Mesenchymal stem cell (in vitro differentiated cells and primary cell): Measurements from ENCODE around the gene NTMT2.

Experiments used
- DNase-seq: peaks from one replicate; pipeline ENCODE4 v3.0.0-alpha.2; 2013
- H2AFZ ChIP-seq: one replicate; pipeline ENCODE4 v1.6.1; 2013; ENCODE audit warnings: low read depth, mild to moderate bottlenecking, control low read depth, inconsistent platforms, low read length, moderate library complexity
- H2AK5ac ChIP-seq: 2 replicates; pipeline ENCODE4 v1.6.1; 2013; ENCODE audit warnings: low read length, moderate library complexity, mild to moderate bottlenecking, inconsistent platforms; ENCODE audit not compliant: severe bottlenecking
- H2BK120ac ChIP-seq: one replicate; pipeline ENCODE4 v1.6.1; 2013; ENCODE audit warnings: low read depth, mild to moderate bottlenecking, inconsistent platforms, low read length, moderate library complexity
- H2BK12ac ChIP-seq, 2 experiments: one replicate each; pipeline ENCODE4 v1.6.1; 2013; ENCODE audit warnings: inconsistent platforms in 2 of 2, low read length in 2 of 2, mild to moderate bottlenecking in 2 of 2, moderate library complexity in 2 of 2, control low read depth in 1 of 2
- H2BK15ac ChIP-seq: one replicate; pipeline ENCODE4 v1.6.1; 2013; ENCODE audit warnings: mild to moderate bottlenecking, low read depth, inconsistent platforms; ENCODE audit not compliant: poor library complexity, severe bottlenecking
- H2BK5ac ChIP-seq: 2 replicates; pipeline ENCODE4 v1.6.1; 2013; ENCODE audit warnings: low read depth, mild to moderate bottlenecking, low read length, control low read depth, inconsistent platforms; ENCODE audit not compliant: poor library complexity, severe bottlenecking
- H3K14ac ChIP-seq, 2 experiments: one replicate each; pipeline ENCODE4 v1.6.1; 2013; ENCODE audit warnings: inconsistent platforms in 2 of 2, low read length in 2 of 2, control low read depth in 1 of 2, mild to moderate bottlenecking in 1 of 2, moderate library complexity in 1 of 2
- H3K18ac ChIP-seq, 2 experiments: one replicate each; pipeline ENCODE4 v1.6.1; 2013; ENCODE audit warnings: inconsistent platforms in 2 of 2, low read length in 2 of 2, control low read depth in 1 of 2, low read depth in 1 of 2, mild to moderate bottlenecking in 1 of 2
- H3K23ac ChIP-seq, 2 experiments: one replicate each; pipeline ENCODE4 v1.6.1; 2013; ENCODE audit warnings: inconsistent platforms in 2 of 2, low read length in 2 of 2, mild to moderate bottlenecking in 2 of 2, moderate library complexity in 2 of 2, control low read depth in 1 of 2
- H3K27ac ChIP-seq: 2 replicates; pipeline ENCODE4 v1.5.1; 2013; ENCODE audit warnings: mild to moderate bottlenecking, moderate library complexity, low read length, control low read depth, inconsistent platforms; ENCODE audit not compliant: poor library complexity, severe bottlenecking
- H3K27me3 ChIP-seq, 2 experiments: 2 replicates each; pipeline versions ENCODE4 v1.6.1 to v1.7.0; 2013; ENCODE audit warnings: low read length in 2 of 2, mild to moderate bottlenecking in 2 of 2, moderate library complexity in 2 of 2, control low read depth in 1 of 2, inconsistent platforms in 1 of 2; ENCODE audit not compliant: control insufficient read depth in 1 of 2, insufficient read depth in 1 of 2
- H3K36me3 ChIP-seq, 2 experiments: 2 replicates each; pipeline versions ENCODE4 v1.6.1 to v1.7.0; 2013; ENCODE audit warnings: low read length in 2 of 2, control low read depth in 1 of 2, inconsistent platforms in 1 of 2, low read depth in 1 of 2, mild to moderate bottlenecking in 1 of 2; ENCODE audit not compliant: insufficient read depth in 2 of 2, control insufficient read depth in 1 of 2
- H3K4ac ChIP-seq, 2 experiments: one replicate each; pipeline ENCODE4 v1.6.1; 2013; ENCODE audit warnings: inconsistent platforms in 2 of 2, low read length in 2 of 2, mild to moderate bottlenecking in 2 of 2, moderate library complexity in 2 of 2, control low read depth in 1 of 2, low read depth in 1 of 2
- H3K4me1 ChIP-seq: 2 replicates; pipeline ENCODE4 v1.6.1; 2013; ENCODE audit warnings: low read depth, low read length, control low read depth; ENCODE audit not compliant: control insufficient read depth, insufficient read depth
- H3K4me2 ChIP-seq: 2 replicates; pipeline ENCODE4 v1.6.1; 2013; ENCODE audit warnings: low read length, mild to moderate bottlenecking, inconsistent platforms; ENCODE audit not compliant: poor library complexity, severe bottlenecking
- H3K4me3 ChIP-seq, 2 experiments: 2 replicates each; pipeline versions ENCODE4 v1.5.1 to v1.7.0; 2013; ENCODE audit warnings: low read length in 2 of 2, mild to moderate bottlenecking in 2 of 2, control low read depth in 1 of 2, low read depth in 1 of 2; ENCODE audit not compliant: insufficient read depth in 1 of 2
- H3K79me1 ChIP-seq: replicated peaks from 2 replicates; pipeline ENCODE4 v1.6.1; 2013; ENCODE audit warnings: mild to moderate bottlenecking, control low read depth, low read length, inconsistent platforms; ENCODE audit not compliant: poor library complexity, severe bottlenecking
- H3K9ac ChIP-seq: 2 replicates; pipeline ENCODE4 v1.7.0; 2013; ENCODE audit warnings: mild to moderate bottlenecking, low read length, moderate library complexity
- H3K9me3 ChIP-seq: 2 replicates; pipeline ENCODE4 v1.7.0; 2013; ENCODE audit warnings: mild to moderate bottlenecking, low read length; ENCODE audit not compliant: control insufficient read depth
- H4K8ac ChIP-seq: one replicate; pipeline ENCODE4 v1.6.1; 2013; ENCODE audit warnings: inconsistent platforms, mild to moderate bottlenecking, low read length, moderate library complexity
- H4K91ac ChIP-seq: one replicate; pipeline ENCODE4 v1.6.1; 2013; ENCODE audit warnings: mild to moderate bottlenecking, low read length, inconsistent platforms
- WGBS: methylation state at CpG from one replicate; pipeline ENCODE4 v1.1.7; 2013; ENCODE audit warnings: mixed read lengths; 5-methylcytosine and 5-hydroxymethylcytosine counted together

The NTMT2 gene

DNA sequence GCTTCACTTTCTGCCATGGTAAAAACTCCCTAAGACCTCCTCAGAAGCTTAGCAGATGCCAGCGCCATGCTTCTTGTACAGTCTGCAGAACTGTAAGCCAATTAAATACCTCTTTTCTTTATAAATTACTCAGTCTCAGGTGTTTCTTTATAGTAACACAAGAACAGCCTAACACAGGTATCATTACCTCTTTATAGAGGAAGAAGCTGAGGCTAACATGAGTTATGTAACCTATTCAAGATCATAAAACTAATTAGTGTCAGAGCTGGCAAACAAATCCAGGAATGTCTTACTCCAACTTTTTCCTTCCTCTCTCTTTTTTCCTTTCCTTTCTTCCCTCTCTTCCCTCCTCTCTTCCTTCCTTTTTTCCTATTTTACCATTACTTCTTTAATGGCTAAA lies 9.3 kb downstream of the NTMT2 start:
- no CpG with 5 or more reads among the region's 1 CpG for WGBS
- no peaks in the 10 kb centered on the region for H3K27me3 ChIP-seq

DNA sequence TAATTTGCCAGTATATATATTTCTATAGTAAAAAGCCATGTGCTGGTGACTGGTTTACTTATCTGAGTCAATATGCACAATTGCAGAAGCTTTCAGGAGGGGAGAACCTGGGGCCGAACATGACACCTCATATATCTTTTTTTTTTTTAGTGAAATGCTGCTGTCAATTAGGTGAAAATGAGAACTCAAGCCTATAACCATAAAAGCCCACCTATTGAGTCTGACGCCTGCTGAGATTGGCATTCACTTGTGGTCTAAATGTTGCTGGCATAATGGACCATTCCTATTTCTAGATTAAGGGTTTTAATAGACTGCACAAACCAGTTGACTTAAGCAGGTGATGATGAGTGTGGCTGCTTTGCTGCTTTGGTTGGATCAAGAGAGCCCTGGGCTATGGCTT lies 10.8 kb downstream of the NTMT2 start:
- Histone ChIP-seq H3K27ac (no peak overlapping the region), H3K4me2 (no peak overlapping the region), H3K4me1 (no peaks in the 10 kb centered on the region), H3K36me3 (no peaks in the 10 kb centered on the region), H4K8ac (no peak overlapping the region), H2BK12ac (no peak overlapping the region), H3K14ac (no peak overlapping the region), H3K18ac (no peak overlapping the region), H2AFZ (no peak overlapping the region), H3K9me3 (peaks cover 11% of the 10 kb centered on the region), H2AK5ac (no peak overlapping the region), H3K4me3 (no peak overlapping the region), H3K9ac (no peak overlapping the region), H2BK120ac (no peak overlapping the region), H3K23ac (no peak overlapping the region), H2BK5ac (no peak overlapping the region), H3K27me3 (no peaks in the 10 kb centered on the region), H3K79me1 (no peaks in the 10 kb centered on the region), H4K91ac (no peak overlapping the region), H3K4ac (no peak overlapping the region), H2BK15ac (no peak overlapping the region)
- 100% methylated on average over 1 of the region's 2 CpGs for WGBS
- DNase-seq: no peak

More for the DNA sequence above, 9.3 kb downstream of the NTMT2 start:
- no peak overlapping the region for H3K4me3 ChIP-seq
- no peak overlapping the region for H3K9ac ChIP-seq
- no peak overlapping the region for H3K4ac ChIP-seq
- no peaks in the 10 kb centered on the region for H3K79me1 ChIP-seq
- no peak overlapping the region for H2AFZ ChIP-seq
- no peaks in the 10 kb centered on the region for H3K36me3 ChIP-seq
- no peak overlapping the region for H4K91ac ChIP-seq
- no peak overlapping the region for H3K27ac ChIP-seq
- H2BK12ac ChIP-seq: no peak overlapping the region
- no peak overlapping the region for H3K18ac ChIP-seq
- H2BK120ac ChIP-seq: no peak overlapping the region
- peaks cover 11% of the 10 kb centered on the region for H3K9me3 ChIP-seq
- no peak overlapping the region for H2BK5ac ChIP-seq
- no peak overlapping the region for H2AK5ac ChIP-seq
- H3K4me2 ChIP-seq: no peak overlapping the region
- H3K23ac ChIP-seq: no peak overlapping the region
- H2BK15ac ChIP-seq: no peak overlapping the region
- H4K8ac ChIP-seq: no peak overlapping the region
- H3K14ac ChIP-seq: no peak overlapping the region
- DNase-seq: no peak
- H3K4me1 ChIP-seq: no peaks in the 10 kb centered on the region

DNA sequence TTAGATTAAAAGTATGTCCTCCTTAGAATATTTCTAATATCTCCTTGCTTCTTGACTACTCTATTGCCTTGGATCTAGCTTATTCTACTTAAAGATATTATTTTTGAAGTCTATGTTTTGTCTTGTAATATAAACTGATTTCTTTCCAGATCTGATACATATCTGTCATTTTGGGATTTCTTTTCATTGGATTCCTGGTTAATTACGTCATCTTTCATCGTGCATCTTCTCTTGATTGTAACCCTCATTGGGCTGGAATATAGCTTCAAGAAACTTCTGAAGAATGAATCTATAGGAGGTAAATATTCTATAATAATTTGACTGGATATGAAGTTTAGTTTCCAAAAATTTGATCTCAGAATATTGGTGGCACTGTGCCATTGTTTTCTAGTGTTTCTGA lies 12.1 kb downstream of the NTMT2 start:
- H3K9ac ChIP-seq: no peak overlapping the region
- H4K91ac ChIP-seq: no peak overlapping the region
- no peak overlapping the region for H3K4ac ChIP-seq
- H2BK15ac ChIP-seq: no peak overlapping the region
- H3K9me3 ChIP-seq: peaks cover 11% of the 10 kb centered on the region
- DNase-seq: no peak
- no peaks in the 10 kb centered on the region for H3K36me3 ChIP-seq
- H3K14ac ChIP-seq: no peak overlapping the region
- no peak overlapping the region for H2AFZ ChIP-seq
- no peaks in the 10 kb centered on the region for H3K79me1 ChIP-seq
- H3K23ac ChIP-seq: no peak overlapping the region
- no peak overlapping the region for H4K8ac ChIP-seq
- no peak overlapping the region for H2BK120ac ChIP-seq
- peak overlapping the region; percentile 25 for H2BK5ac ChIP-seq
- no peaks in the 10 kb centered on the region for H3K27me3 ChIP-seq
- H3K4me2 ChIP-seq: no peak overlapping the region
- H3K4me3 ChIP-seq: no peak overlapping the region
- H3K18ac ChIP-seq: no peak overlapping the region
- H2AK5ac ChIP-seq: no peak overlapping the region
- no peak overlapping the region for H3K27ac ChIP-seq
- no peaks in the 10 kb centered on the region for H3K4me1 ChIP-seq
- no peak overlapping the region for H2BK12ac ChIP-seq
- WGBS: no CpG with 5 or more reads among the region's 2 CpGs

- no peak overlapping the region for H2AK5ac ChIP-seq
- H3K4ac ChIP-seq: no peak overlapping the region
- no peak overlapping the region for H3K4me3 ChIP-seq
- H3K79me1 ChIP-seq: no peaks in the 10 kb centered on the region
- no peak overlapping the region for H2BK12ac ChIP-seq
- no peak overlapping the region for H3K23ac ChIP-seq
- H3K4me2 ChIP-seq: no peak overlapping the region
- no peaks in the 10 kb centered on the region for H3K36me3 ChIP-seq
- no peak overlapping the region for H3K18ac ChIP-seq
- H4K8ac ChIP-seq: no peak overlapping the region
- H4K91ac ChIP-seq: no peak overlapping the region
- peaks cover 2% of the 10 kb centered on the region for H3K4me1 ChIP-seq
- no peak overlapping the region for H2AFZ ChIP-seq
- H3K14ac ChIP-seq: no peak overlapping the region
- no peak overlapping the region for H2BK120ac ChIP-seq
- H3K9ac ChIP-seq: peak overlapping the region; percentile 67
- 33% methylated on average over 8 of the region's 8 CpGs for WGBS
- H3K9me3 ChIP-seq: no peaks in the 10 kb centered on the region
- no peaks in the 10 kb centered on the region for H3K27me3 ChIP-seq
- H2BK15ac ChIP-seq: no peak overlapping the region
- no peak overlapping the region for H2BK5ac ChIP-seq
- peak; percentile 93 for DNase-seq
- H3K27ac ChIP-seq: no peak overlapping the region
Observed at GRCh38 chr1:170162459-170163246, 16.9 kb downstream of the NTMT2 start.
